A549 (cell line): ENCODE measurements around the gene CDH2.

Experiments
- CHD2 ChIP-seq: fragments of 150-350 bp; IDR thresholded peaks from 2 replicates; pipeline ENCODE4 v1.6.1; 2014; ENCODE audit warnings: low read length; ENCODE audit not compliant: partially characterized antibody
- CTCF ChIP-seq: fragments of >200 bp; sonication (Bioruptor Twin); formaldehyde crosslinking; IDR thresholded peaks from 3 replicates; pipeline ENCODE4 v1.5.1; 2016
- HEYL ChIP-seq: fragments of 250-450 bp; sonication (Bioruptor Pico); IDR thresholded peaks from 2 replicates; pipeline ENCODE4 v1.8.0; 2021; ENCODE audit warnings: mild to moderate bottlenecking, moderate library complexity
- POLR2A ChIP-seq: IDR thresholded peaks from 2 replicates; pipeline ENCODE4 v1.6.1; 2012; ENCODE audit warnings: mild to moderate bottlenecking, low read length
- RCOR1 ChIP-seq: fragments of 150-350 bp; IDR thresholded peaks from 2 replicates; pipeline ENCODE4 v1.6.1; 2014; ENCODE audit warnings: antibody characterized with exemption, low read length, low read depth

- TF ChIP-seq CTCF (no peak), POLR2A (no peak), RCOR1 (no peak), HEYL (CRISPR knock-in tag) (no peak), CHD2 (no peak)
Observed at GRCh38 chr18:28175150-28175929, 1.6 kb downstream of the CDH2 start.
